ENCODE results near the gene PDXK.

PDXK gene

DNA sequence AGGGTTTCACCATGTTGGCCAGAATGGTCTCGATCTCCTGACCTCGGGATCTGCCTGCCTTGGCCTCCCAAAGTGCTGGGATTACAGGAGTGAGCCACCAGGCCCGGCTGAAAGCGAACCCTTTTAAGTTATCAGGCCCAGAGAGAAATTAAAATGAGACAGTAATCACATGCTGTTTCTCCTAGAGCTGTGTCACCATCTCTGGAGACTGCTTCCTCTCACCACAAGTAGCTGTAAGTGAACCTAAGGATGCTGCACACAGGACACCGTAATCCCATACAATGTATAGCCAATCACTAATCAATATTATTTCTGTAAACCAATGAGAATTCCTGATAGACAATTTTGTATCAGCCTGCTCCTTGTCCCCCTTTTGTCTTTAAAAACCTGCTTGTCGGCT lies 62.9 kb downstream of the PDXK start:
- no peaks in the 10 kb centered on the region for H3K27me3 ChIP-seq (ENCODE audit: low read length)
- no peaks in the 10 kb centered on the region for H3K9me2 ChIP-seq (replicated peaks; ENCODE audit: insufficient read depth, low read length)
- no peaks in the 10 kb centered on the region for H3K79me2 ChIP-seq (ENCODE audit: insufficient read depth, low read length)
- no peaks in the 10 kb centered on the region for H3K9me3 ChIP-seq (ENCODE audit: insufficient read depth, low read length)
- no peaks in the 10 kb centered on the region for H3K36me3 ChIP-seq (ENCODE audit: low read length)
- no peaks in the 10 kb centered on the region for H4K20me1 ChIP-seq (ENCODE audit: low read depth, low read length)
- no peaks in the 10 kb centered on the region for H3F3A ChIP-seq (ENCODE audit: insufficient read depth)
- H3K4me3 ChIP-seq (ENCODE audit: insufficient read depth, low read length, poor library complexity, severe bottlenecking), result no peak overlapping the region
- no peak overlapping the region for H3K27ac ChIP-seq (ENCODE audit: low read depth, low read length)
- H3K4me2 ChIP-seq (ENCODE audit: low read depth, low read length, poor library complexity, severe bottlenecking), result no peak overlapping the region
- H3K9ac ChIP-seq (ENCODE audit: low read length), result no peak overlapping the region
- H2AFZ ChIP-seq (ENCODE audit: low read depth, low read length, severe bottlenecking), result no peak overlapping the region
- TF ChIP-seq EZH2phosphoT487 (conservative IDR thresholded peaks at IDR 0.05; ENCODE audit: low read length), result no peak
- TF ChIP-seq, protein P1, sequence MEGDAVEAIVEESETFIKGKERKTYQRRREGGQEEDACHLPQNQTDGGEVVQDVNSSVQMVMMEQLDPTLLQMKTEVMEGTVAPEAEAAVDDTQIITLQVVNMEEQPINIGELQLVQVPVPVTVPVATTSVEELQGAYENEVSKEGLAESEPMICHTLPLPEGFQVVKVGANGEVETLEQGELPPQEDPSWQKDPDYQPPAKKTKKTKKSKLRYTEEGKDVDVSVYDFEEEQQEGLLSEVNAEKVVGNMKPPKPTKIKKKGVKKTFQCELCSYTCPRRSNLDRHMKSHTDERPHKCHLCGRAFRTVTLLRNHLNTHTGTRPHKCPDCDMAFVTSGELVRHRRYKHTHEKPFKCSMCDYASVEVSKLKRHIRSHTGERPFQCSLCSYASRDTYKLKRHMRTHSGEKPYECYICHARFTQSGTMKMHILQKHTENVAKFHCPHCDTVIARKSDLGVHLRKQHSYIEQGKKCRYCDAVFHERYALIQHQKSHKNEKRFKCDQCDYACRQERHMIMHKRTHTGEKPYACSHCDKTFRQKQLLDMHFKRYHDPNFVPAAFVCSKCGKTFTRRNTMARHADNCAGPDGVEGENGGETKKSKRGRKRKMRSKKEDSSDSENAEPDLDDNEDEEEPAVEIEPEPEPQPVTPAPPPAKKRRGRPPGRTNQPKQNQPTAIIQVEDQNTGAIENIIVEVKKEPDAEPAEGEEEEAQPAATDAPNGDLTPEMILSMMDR (IDR thresholded peaks at IDR 0.05; ENCODE audit: insufficient read depth, low read length, poor library complexity, severe bottlenecking), result no peak

DNA sequence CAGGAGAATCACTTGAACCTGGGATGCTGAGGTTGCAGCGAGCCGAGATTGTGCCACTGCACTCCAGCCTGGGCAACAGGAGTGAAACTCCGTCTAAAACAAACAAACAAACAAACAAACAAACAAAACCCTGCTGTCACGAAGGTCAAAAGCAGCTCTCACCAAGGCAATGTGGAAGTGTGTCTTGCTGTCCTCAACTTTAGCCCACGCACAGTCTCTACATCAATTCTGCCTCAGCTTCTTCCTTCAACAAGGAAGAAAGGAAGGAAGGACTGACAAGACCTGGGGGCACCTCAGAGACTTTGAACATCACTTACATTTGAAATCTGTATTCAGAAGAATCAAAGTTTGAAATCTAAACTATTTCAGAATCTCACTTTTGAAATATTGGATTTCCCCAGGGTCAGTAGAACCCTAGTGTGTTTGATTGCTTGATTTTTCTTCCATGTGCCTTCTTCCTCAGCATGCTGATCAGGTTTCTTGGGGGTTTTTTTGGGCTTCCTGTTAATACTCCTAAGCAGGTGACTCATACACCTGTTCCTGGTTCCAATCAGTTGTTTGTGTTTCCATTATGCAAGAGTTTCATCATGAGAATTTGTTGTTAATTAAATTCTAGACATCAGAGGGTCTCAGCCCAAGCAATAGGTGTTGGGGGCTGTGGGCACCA lies 63.6 kb downstream of the PDXK start:
- Histone ChIP-seq H3K36me3 (ENCODE audit: low read length) (no peaks in the 10 kb centered on the region), H3K27me3 (ENCODE audit: low read length) (no peaks in the 10 kb centered on the region), H3K79me2 (ENCODE audit: insufficient read depth, low read length) (no peaks in the 10 kb centered on the region), H3F3A (ENCODE audit: insufficient read depth) (no peaks in the 10 kb centered on the region), H4K20me1 (ENCODE audit: low read depth, low read length) (no peaks in the 10 kb centered on the region), H3K9ac (ENCODE audit: low read length) (no peak overlapping the region), H3K9me3 (ENCODE audit: insufficient read depth, low read length) (no peaks in the 10 kb centered on the region), H3K4me3 (ENCODE audit: insufficient read depth, low read length, poor library complexity, severe bottlenecking) (no peak overlapping the region), H3K9me2 (replicated peaks; ENCODE audit: insufficient read depth, low read length) (no peaks in the 10 kb centered on the region), H3K4me2 (ENCODE audit: low read depth, low read length, poor library complexity, severe bottlenecking) (no peak overlapping the region), H2AFZ (ENCODE audit: low read depth, low read length, severe bottlenecking) (no peak overlapping the region), H3K27ac (ENCODE audit: low read depth, low read length) (no peak overlapping the region)
- TF ChIP-seq, protein P1 (IDR thresholded peaks at IDR 0.05; ENCODE audit: insufficient read depth, low read length, poor library complexity, severe bottlenecking), result no peak
- TF ChIP-seq EZH2phosphoT487 (conservative IDR thresholded peaks at IDR 0.05; ENCODE audit: low read length), result no peak

DNA sequence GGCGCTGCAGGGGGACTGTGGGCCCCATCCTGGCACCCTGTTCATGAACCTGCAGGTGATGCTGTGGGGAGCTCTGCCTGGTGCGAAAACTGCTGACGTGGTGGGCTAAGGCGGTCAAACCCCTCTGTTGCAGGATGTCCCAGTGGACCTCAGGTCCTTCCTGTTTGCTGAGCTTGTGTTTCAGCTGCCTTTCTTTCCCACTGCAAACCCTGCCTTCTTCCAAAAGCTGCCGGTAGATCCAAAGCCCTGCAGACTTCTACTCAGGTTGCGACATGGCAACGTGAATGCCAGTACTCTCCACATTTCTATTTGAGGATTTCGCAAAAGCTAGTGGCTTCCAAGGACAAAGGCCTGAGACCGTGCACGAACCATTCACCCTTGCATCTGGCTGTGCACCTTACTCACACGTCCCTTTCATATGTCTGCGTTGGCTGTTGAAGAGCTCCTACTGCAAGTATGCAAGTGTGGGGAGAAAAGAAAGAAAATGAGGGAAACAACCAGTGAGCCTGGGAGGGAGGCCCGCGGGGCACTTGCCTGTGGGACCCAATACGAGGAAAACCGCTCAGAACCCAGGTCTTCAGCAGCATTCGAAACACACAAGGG lies 64.3 kb downstream of the PDXK start:
- no peaks in the 10 kb centered on the region for H4K20me1 ChIP-seq (ENCODE audit: low read depth, low read length)
- no peak overlapping the region for H3K4me3 ChIP-seq (ENCODE audit: insufficient read depth, low read length, poor library complexity, severe bottlenecking)
- H3K9me2 ChIP-seq (replicated peaks; ENCODE audit: insufficient read depth, low read length), result no peaks in the 10 kb centered on the region
- H3K9ac ChIP-seq (ENCODE audit: low read length), result no peak overlapping the region
- no peaks in the 10 kb centered on the region for H3K36me3 ChIP-seq (ENCODE audit: low read length)
- no peak for TF ChIP-seq EZH2phosphoT487 (conservative IDR thresholded peaks at IDR 0.05; ENCODE audit: low read length)
- TF ChIP-seq, protein P1 (IDR thresholded peaks at IDR 0.05; ENCODE audit: insufficient read depth, low read length, poor library complexity, severe bottlenecking), result no peak
- H3K4me2 ChIP-seq (ENCODE audit: low read depth, low read length, poor library complexity, severe bottlenecking), result no peak overlapping the region
- no peaks in the 10 kb centered on the region for H3F3A ChIP-seq (ENCODE audit: insufficient read depth)
- H3K79me2 ChIP-seq (ENCODE audit: insufficient read depth, low read length), result no peaks in the 10 kb centered on the region
- H3K9me3 ChIP-seq (ENCODE audit: insufficient read depth, low read length), result no peaks in the 10 kb centered on the region
- no peaks in the 10 kb centered on the region for H3K27me3 ChIP-seq (ENCODE audit: low read length)
- no peak overlapping the region for H2AFZ ChIP-seq (ENCODE audit: low read depth, low read length, severe bottlenecking)
- H3K27ac ChIP-seq (ENCODE audit: low read depth, low read length), result no peak overlapping the region
